CD14-positive monocyte (primary cell): ENCODE data around the gene EPB41L4A. TPM values are rescaled to one million over a fixed set of nuclear protein-coding genes. Genes with fewer than 3 reads are reported as not detected.

ENCODE experiments used
- DNase-seq, 3 donors: peaks; one replicate each; pipeline ENCODE4 v3.0.0-alpha.2; 2011 to 2022
- H2AFZ ChIP-seq: 2 replicates; pipeline ENCODE4 v1.6.0; 2012; ENCODE audit warnings: mild to moderate bottlenecking, low read depth, low read length, inconsistent platforms; ENCODE audit not compliant: insufficient read depth, poor library complexity, severe bottlenecking
- H3K27ac ChIP-seq, 2 donors: 1 replicate in 1 of 2; 2 replicates in 1 of 2; pipeline ENCODE4 v1.5.1; 2012 to 2013; ENCODE audit warnings: low read length in 2 of 2, control low read depth in 1 of 2, inconsistent platforms in 1 of 2, low read depth in 1 of 2, mild to moderate bottlenecking in 1 of 2
- H3K27me3 ChIP-seq, 2 donors: one replicate each; pipeline versions ENCODE4 v1.6.0 to v1.6.1; 2011 to 2013; ENCODE audit warnings: low read length in 2 of 2; ENCODE audit not compliant: control insufficient read depth in 2 of 2, insufficient read depth in 2 of 2
- H3K36me3 ChIP-seq, 2 donors: replicated peaks in 1 of 2; 1 replicate in 1 of 2; 2 replicates in 1 of 2; pipeline versions ENCODE4 v1.5.1 to v1.6.1; 2012 to 2013; ENCODE audit warnings: low read length in 2 of 2, control low read depth in 1 of 2, inconsistent platforms in 1 of 2, mild to moderate bottlenecking in 1 of 2; ENCODE audit not compliant: insufficient read depth in 2 of 2, control insufficient read depth in 1 of 2
- H3K4me1 ChIP-seq, 2 donors: 1 replicate in 1 of 2; 2 replicates in 1 of 2; pipeline versions ENCODE4 v1.5.1 to v1.6.1; 2012 to 2013; ENCODE audit warnings: low read length in 2 of 2, control low read depth in 1 of 2, inconsistent platforms in 1 of 2, mild to moderate bottlenecking in 1 of 2, moderate library complexity in 1 of 2; ENCODE audit not compliant: insufficient read depth in 2 of 2, control insufficient read depth in 1 of 2
- H3K4me2 ChIP-seq: replicated peaks from 2 replicates; pipeline ENCODE3; 2012; ENCODE audit warnings: low read length, moderate library complexity, mild to moderate bottlenecking; ENCODE audit not compliant: poor library complexity, severe bottlenecking; ENCODE audit errors: extremely low read depth
- H3K4me3 ChIP-seq, 3 experiments: fragments of 200-600 bp in 1 of 3; sonication (generic) in 1 of 3; replicated peaks in 1 of 3; 1 replicate in 2 of 3; 2 replicates in 1 of 3; pipeline ENCODE4 v1.5.1; 2011 to 2013; ENCODE audit warnings: low read length in 3 of 3, mild to moderate bottlenecking in 3 of 3, control low read depth in 2 of 3, low read depth in 2 of 3, inconsistent platforms in 1 of 3, moderate library complexity in 1 of 3
- H3K79me2 ChIP-seq: 2 replicates; pipeline ENCODE4 v1.6.0; 2012; ENCODE audit warnings: mild to moderate bottlenecking, control low read depth, inconsistent platforms, low read length, moderate library complexity; ENCODE audit not compliant: insufficient read depth
- H3K9ac ChIP-seq: 2 replicates; pipeline ENCODE4 v1.6.0; 2017; ENCODE audit warnings: low read length, mild to moderate bottlenecking; ENCODE audit not compliant: insufficient read depth, poor library complexity, severe bottlenecking
- H3K9me3 ChIP-seq, 2 donors: replicated peaks in 1 of 2; 1 replicate in 1 of 2; 2 replicates in 1 of 2; pipeline versions ENCODE4 v1.5.1 to v1.6.1; 2012 to 2013; ENCODE audit warnings: low read length in 2 of 2, control low read depth in 1 of 2; ENCODE audit not compliant: control insufficient read depth in 1 of 2, insufficient read depth in 1 of 2
- H4K20me1 ChIP-seq: 2 replicates; pipeline ENCODE4 v1.6.0; 2012; ENCODE audit warnings: mild to moderate bottlenecking, low read length, control low read depth, moderate library complexity; ENCODE audit not compliant: insufficient read depth
- H3K27ac Mint-ChIP-seq, 7 donors: one replicate each; pipeline ENCODE4 v1.8.0; 2020; ENCODE audit warnings: mild to moderate bottlenecking in 7 of 7, mixed read lengths in 7 of 7, moderate library complexity in 6 of 7, inconsistent platforms in 2 of 7
- H3K27me3 Mint-ChIP-seq, 3 donors: one replicate each; pipeline ENCODE4 v1.8.0; 2021 to 2022; ENCODE audit warnings: low read depth in 3 of 3, mild to moderate bottlenecking in 3 of 3, mixed read lengths in 3 of 3, moderate library complexity in 3 of 3, inconsistent platforms in 1 of 3
- H3K36me3 Mint-ChIP-seq, 2 donors: one replicate each; pipeline ENCODE4 v1.8.0; 2020; ENCODE audit warnings: mixed read lengths in 2 of 2, inconsistent platforms in 1 of 2, mild to moderate bottlenecking in 1 of 2
- H3K4me1 Mint-ChIP-seq: one replicate; pipeline ENCODE4 v1.8.0; 2020; ENCODE audit warnings: mild to moderate bottlenecking, mixed read lengths
- H3K4me3 Mint-ChIP-seq, 2 donors: one replicate each; pipeline ENCODE4 v1.8.0; 2020; ENCODE audit warnings: mild to moderate bottlenecking in 2 of 2, mixed read lengths in 2 of 2, moderate library complexity in 1 of 2
- H3K9me3 Mint-ChIP-seq, 7 donors: one replicate each; pipeline ENCODE4 v1.8.0; 2020 to 2022; ENCODE audit warnings: mixed read lengths in 7 of 7, mild to moderate bottlenecking in 6 of 7, moderate library complexity in 6 of 7, inconsistent platforms in 2 of 7
- WGBS: methylation state at CpG from one replicate; pipeline ENCODE4 v1.1.5; 2013; ENCODE audit warnings: missing lambda C conversion rate; ENCODE audit not compliant: insufficient coverage; 5-methylcytosine and 5-hydroxymethylcytosine counted together
- intact Hi-C, 2 donors: fragments of 100-400 bp; cut with micrococcal nuclease; formaldehyde crosslinking; loops; one replicate each; pipeline versions ENCODE4 v1.15.0 to v1.15.1; 2023
- polyA plus RNA-seq, 3 donors: library from polyadenylated mRNA; depleted of rRNA in 1 of 3; unstranded in 2 of 3; stranded (reverse) in 1 of 3; fragments of 300-500 nt in 2 of 3; fragments of >200 nt in 1 of 3; fragmentation: Illumina TruSeq in 2 of 3; gene quantifications; 1 replicate in 2 of 3; 2 replicates in 1 of 3; pipeline ENCODE4 v1.2.3, GENCODE V29; 2012 to 2021
- TF ChIP-seq, protein P1 (sequence below): fragments of 200-600 bp; IDR thresholded peaks from one replicate; pipeline ENCODE4 v1.8.0; 2022; ENCODE audit warnings: antibody characterized with exemption, mild to moderate bottlenecking

The EPB41L4A gene
- polyA plus RNA-seq, 3 donors: 0.01 to 0.05 TPM; not detected in 1

- intact Hi-C loops: no loop called here
- Mint-ChIP-seq H3K9me3 (peaks cover 0 to 6% (median 0%) of the 10 kb centered on the region in 7 donors), H3K4me1 (no peaks in the 10 kb centered on the region), H3K4me3 (no peak overlapping the region), H3K36me3 (no peaks in the 10 kb centered on the region), H3K27me3 (peaks cover 0 to 3% (median 3%) of the 10 kb centered on the region in 3 donors), H3K27ac (no peak overlapping the region)
- H3K4me1 ChIP-seq: no peaks in the 10 kb centered on the region
- no peak overlapping the region for H3K4me2 ChIP-seq
- no peaks in the 10 kb centered on the region for H3K36me3 ChIP-seq
- H3K9me3 ChIP-seq: no peaks in the 10 kb centered on the region
- TF ChIP-seq, protein P1, sequence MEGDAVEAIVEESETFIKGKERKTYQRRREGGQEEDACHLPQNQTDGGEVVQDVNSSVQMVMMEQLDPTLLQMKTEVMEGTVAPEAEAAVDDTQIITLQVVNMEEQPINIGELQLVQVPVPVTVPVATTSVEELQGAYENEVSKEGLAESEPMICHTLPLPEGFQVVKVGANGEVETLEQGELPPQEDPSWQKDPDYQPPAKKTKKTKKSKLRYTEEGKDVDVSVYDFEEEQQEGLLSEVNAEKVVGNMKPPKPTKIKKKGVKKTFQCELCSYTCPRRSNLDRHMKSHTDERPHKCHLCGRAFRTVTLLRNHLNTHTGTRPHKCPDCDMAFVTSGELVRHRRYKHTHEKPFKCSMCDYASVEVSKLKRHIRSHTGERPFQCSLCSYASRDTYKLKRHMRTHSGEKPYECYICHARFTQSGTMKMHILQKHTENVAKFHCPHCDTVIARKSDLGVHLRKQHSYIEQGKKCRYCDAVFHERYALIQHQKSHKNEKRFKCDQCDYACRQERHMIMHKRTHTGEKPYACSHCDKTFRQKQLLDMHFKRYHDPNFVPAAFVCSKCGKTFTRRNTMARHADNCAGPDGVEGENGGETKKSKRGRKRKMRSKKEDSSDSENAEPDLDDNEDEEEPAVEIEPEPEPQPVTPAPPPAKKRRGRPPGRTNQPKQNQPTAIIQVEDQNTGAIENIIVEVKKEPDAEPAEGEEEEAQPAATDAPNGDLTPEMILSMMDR: no peak
- H3K4me3 ChIP-seq: no peak overlapping the region
- H2AFZ ChIP-seq: no peak overlapping the region
- no peaks in the 10 kb centered on the region for H3K79me2 ChIP-seq
- DNase-seq: no peak
- H3K27me3 ChIP-seq: no peaks in the 10 kb centered on the region
- no peak overlapping the region for H3K9ac ChIP-seq
- H4K20me1 ChIP-seq: no peaks in the 10 kb centered on the region
- WGBS: 88% methylated on average over 2 of the region's 3 CpGs
- H3K27ac ChIP-seq: no peak overlapping the region
Observed at GRCh38 chr5:112381521-112381920, 37.6 kb downstream of the EPB41L4A start.

- Histone ChIP-seq H3K9ac (no peak overlapping the region), H3K4me3 (no peak overlapping the region), H3K9me3 (no peaks in the 10 kb centered on the region), H2AFZ (no peak overlapping the region), H3K4me2 (no peak overlapping the region), H3K36me3 (no peaks in the 10 kb centered on the region), H3K4me1 (no peaks in the 10 kb centered on the region), H3K27me3 (no peaks in the 10 kb centered on the region), H3K27ac (no peak overlapping the region), H3K79me2 (no peaks in the 10 kb centered on the region), H4K20me1 (no peaks in the 10 kb centered on the region)
- 100% methylated on average over 1 of the region's 5 CpGs for WGBS
- H3K27ac Mint-ChIP-seq: no peak overlapping the region
- TF ChIP-seq, protein P1: no peak
- intact Hi-C loops: no loop called here
- H3K36me3 Mint-ChIP-seq: no peaks in the 10 kb centered on the region
- no peak overlapping the region for H3K4me3 Mint-ChIP-seq
- peaks cover 0 to 6% (median 0%) of the 10 kb centered on the region in 7 donors for H3K9me3 Mint-ChIP-seq
- no peak for DNase-seq
- peaks cover 0 to 5% (median 3%) of the 10 kb centered on the region in 3 donors for H3K27me3 Mint-ChIP-seq
- H3K4me1 Mint-ChIP-seq: no peaks in the 10 kb centered on the region
Observed at GRCh38 chr5:112379542-112380325, 39.3 kb downstream of the EPB41L4A start.
